GM21619 (cell line): ENCODE data around the gene ANO9.
A peak's percentile ranks its signal among the peaks of the same experiment; 100 is the strongest.
"Not testable (repeated sequence)": the region's sequence is repeated elsewhere in the genome, so short reads cannot be mapped to it uniquely, and the experiment has no call there.

Experiments used
- ATAC-seq: cut with Tn5 transposase; IDR thresholded peaks from one replicate; pipeline ENCODE4 v1.9.1; 2021; ENCODE audit not compliant: unreplicated experiment

The ANO9 gene

DNA sequence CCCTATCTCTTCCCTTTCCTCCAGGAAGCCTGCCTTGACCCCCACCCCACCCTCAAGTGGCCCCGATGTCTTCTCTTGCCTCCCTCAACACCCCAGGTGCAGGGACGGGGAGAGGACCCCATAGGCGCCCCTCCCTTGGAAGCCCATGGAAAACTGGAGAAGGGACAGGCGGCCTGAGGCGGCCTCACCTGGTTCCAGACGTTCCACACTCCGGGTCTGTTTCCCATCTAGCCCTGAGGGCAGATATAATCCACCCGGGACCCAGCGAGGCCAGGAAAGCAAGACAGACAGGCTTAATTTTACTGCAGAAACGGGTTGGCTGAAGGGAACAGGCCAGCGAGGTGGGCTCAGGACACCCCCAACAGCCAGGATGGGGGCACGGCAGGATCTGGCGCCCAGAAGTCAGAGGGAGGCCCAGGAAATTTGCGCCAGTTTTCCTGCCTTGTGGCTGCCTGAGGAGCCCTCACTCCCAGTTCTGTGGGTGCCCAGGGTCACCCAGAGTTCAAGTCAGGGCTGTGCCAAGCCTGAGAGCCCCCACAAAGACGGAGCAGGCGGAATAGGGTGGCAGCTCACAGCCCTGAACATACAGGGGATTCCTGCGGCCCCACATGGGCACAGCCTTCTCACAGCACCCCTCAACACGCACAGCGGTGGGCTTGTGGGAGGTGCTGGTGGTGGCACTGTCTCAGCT is 24.0 kb downstream of the ANO9 start:
- no peak for ATAC-seq

GRCh38 chr11:416757-417621 is 24.8 kb downstream of the ANO9 start:
- ATAC-seq, result no peak

GRCh38 chr11:416051-416756 is 25.6 kb downstream of the ANO9 start:
- no peak for ATAC-seq

DNA sequence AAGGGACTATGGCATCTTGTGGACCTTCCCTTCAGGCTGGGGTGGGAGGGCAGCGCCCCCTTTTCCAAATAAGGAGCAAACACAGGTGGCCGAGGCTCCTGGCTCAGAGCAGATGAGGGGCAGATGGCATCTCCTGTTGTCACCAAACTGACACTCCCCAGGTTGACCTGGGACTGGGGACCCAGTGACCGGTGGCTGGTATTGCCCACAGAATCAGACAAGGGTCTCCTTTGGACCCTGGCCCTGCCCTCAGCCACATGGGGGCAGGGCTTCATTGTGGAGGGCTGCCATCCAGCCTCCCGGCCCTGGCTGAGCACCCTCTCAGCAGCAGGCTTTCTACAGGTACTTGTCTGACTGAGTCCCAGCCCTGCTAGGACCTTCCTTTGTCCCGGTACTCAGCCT is 26.2 kb downstream of the ANO9 start:
- ATAC-seq, result no peak

GRCh38 chr11:414318-414857 is 27.4 kb downstream of the ANO9 start:
- no peak for ATAC-seq

DNA sequence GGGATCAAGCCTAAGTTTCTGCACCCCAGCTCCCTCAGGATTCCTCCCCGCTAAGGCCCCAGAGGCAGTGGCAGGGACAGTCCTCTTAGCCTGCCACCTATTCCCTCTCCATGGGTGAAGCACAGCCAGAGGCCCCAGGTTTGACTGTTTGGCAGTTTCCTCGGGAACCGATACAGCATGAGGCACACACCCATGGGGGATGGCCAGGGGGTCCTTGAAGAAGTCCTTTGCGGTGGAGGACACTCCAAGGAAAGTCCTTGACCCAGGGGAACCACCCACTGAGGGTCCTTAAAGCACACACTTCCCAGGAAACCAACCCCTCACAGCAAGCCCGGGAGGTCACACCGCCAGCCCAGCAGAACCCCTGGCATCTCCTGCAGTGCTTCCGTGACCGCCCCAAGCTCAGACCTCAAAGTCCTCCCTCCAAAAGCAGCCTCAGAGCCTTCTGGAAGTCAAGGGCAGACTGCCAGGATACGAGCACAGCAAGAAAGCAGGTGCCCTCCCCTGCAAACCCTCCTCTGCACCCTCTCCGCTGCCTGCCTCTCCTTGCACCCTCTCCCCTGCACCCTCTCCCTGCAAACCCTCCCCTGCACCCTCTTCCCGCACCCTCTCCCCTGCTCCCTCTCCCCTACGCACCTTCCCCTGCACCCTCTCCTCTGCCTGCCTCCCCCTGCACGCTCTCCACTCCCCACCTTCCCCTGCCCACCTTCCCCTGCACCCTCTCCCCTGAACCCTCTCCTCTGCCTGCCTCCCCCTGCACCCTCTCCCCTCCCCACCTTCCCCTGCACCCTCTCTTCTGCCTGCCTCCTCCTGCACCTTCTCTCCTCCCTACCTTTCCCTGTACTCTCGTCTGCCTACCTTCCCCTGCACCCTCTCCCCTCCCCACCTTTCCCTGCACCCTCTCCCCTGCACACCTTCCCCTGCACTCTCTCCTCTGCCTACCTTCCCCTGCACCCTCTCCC is 28.4 kb downstream of the ANO9 start:
- no peak for ATAC-seq

DNA sequence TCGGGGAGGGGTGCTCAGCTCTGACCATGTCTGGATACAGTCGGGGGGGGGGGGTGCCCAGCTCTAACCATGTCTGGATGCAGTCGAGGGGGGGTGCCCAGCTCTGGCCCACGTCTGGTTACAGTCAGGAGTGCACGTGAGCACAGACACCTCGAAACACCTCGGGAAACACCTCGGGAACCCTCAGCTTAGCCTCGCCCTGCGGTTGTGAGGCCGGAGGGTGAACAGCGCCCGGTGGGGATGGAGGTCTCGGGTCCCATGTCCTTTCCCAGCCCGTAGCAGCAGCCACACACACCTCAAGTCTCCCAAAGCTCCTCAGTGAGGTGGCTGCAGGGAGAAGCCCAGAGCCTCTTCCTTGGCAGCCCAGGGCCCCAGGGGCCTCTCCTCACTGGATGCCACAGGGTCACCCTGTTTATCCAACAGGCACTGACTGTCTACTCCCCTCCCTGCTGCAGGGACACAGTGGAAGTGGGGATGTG is 29.1 kb downstream of the ANO9 start:
- ATAC-seq, result no peak

GRCh38 chr11:411520-411919 is 30.3 kb downstream of the ANO9 start:
- not testable (repeated sequence) for ATAC-seq

DNA sequence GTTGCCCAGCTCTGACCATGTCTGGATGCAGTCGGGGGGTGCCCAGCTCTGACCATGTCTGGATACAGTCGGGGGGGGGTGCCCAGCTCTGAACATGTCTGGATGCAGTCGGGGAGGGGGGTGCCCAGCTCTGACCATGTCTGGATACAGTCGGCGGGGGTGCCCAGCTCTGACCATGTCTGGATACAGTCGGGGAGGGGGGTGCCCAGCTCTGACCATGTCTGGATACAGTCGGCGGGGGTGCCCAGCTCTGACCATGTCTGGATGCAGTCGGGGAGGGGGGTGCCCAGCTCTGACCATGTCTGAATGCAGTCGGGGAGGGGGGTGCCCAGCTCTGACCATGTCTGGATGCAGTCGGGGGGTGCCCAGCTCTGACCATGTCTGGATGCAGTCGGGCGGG is 31.1 kb downstream of the ANO9 start:
- ATAC-seq, result not testable (repeated sequence)

DNA sequence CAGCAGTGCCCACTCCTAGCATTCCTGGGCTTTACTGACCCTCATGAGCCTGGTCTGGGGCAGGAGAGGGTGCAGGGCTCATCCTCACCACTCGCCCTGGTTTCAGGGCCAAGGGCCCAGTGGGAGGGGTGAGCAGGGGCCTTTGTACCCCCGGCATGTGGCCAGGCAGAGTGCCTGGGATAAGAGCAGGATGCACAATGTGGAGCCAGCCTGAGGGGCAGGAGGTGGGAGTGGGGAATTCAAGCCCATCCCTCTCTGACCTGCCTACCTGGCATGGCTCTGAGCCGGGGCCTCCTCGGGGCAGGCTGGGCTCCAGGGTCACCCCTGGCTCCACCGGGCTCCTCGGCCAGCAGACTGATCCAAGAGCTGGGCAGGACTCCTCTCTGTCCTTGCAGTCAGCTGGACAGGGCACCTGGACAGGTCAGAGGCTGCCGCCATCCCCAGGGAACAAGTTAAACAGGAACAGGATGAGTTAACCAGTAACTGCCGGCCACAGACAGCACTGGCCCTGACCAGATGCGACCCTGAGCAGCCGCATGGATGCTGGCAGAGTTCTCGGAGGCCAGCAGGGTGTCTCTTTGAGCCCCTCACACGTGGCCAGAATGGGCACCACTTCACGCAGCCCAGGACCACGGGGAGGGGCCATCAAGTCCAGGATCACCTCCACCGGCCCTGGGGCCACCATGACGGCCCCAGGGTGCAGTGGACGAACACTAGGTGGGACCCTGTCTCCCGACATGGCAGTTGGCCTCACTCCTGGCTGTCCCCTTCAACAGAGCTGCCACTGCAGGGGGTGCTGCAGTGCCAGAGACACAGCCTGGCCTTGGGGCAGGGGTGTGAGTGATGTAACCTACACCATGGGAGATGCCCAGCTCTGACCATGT is 32.0 kb downstream of the ANO9 start:
- ATAC-seq, result no peak

GRCh38 chr11:409008-409599 is 32.7 kb downstream of the ANO9 start:
- no peak for ATAC-seq

DNA sequence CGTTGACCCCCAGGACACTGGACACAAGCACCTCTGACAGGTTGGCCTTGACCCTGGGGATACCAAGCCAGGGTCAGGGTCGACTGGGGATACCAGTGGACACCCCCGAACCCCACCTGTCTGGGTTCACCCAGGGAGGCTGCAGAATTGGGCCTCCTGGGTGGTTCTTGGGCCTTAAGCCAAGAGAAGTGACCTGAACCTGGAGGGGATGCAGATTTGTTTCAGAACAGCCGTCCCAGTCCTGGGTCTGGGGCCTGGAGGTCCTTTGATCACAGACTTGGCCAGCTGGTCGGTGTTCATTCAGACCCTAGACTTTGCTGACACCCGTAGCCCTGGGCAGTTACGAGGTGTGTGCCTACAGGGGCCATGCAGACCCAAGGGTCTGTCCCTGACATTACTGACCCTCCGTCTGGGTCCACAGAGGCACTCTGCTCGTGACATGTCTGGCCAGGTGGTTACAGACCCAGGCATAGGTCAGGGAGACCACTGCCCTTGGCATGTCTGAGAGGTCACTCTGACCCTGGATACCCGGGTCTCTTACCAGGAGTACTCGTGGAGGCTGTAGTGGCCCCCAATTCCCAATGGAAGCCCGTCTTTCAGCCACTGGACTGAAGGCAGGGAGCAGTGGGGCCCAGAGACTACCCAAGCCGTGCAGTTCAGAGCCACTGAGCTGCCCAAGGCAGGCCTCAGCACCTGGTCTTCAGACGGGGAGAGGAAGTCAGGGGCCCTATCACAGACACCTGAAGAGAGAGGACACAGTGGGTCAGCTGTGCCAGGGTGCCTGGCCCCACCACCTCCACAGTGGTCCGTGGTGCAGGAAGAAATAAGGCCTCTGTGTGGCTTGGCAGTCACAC is 33.4 kb downstream of the ANO9 start:
- no peak for ATAC-seq

GRCh38 chr11:407651-408123 is 34.1 kb downstream of the ANO9 start:
- ATAC-seq, result no peak

DNA sequence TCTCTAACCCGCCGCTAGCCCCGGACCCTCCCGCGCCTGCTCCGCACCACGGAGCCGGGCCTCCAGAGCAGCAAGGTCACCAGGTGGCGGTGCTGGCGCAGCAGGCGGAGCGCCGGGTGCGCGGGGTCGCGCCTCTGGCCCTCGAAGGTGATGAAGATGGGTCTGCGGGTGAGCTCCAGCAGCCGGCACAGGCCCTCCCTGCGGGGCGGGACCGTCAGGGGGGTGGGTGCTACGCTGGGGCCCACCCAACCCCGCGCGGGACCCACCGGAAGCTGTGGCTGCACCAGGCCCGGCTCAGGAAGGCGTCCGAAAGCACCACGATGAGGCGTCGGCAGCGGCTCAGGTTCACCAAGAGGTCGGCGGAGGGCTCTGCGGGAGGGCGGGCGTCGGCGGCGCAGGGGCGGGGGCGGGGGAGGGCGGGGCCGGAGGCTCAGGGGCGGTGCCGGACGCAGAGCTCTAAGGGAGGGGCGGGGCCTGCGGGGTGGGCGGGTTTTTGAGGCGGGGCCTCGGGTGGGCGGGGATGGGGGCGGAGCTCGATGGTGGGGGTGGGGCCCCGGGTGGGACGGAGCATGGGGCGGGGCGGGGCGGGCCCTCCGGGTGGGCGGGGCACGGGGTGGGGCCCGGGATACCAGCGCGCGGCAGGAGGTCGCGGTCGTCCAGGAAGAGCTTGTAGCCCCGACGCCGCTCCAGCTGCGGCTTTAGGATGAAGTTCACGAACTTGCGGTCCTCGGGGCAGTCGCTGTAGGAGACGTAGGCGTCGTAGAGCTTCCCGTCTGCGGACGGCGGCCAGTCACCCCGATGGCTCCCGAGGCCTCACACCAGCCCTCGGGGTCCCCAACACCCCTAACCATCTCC is 34.8 kb downstream of the ANO9 start:
- ATAC-seq, result peak; percentile 72

DNA sequence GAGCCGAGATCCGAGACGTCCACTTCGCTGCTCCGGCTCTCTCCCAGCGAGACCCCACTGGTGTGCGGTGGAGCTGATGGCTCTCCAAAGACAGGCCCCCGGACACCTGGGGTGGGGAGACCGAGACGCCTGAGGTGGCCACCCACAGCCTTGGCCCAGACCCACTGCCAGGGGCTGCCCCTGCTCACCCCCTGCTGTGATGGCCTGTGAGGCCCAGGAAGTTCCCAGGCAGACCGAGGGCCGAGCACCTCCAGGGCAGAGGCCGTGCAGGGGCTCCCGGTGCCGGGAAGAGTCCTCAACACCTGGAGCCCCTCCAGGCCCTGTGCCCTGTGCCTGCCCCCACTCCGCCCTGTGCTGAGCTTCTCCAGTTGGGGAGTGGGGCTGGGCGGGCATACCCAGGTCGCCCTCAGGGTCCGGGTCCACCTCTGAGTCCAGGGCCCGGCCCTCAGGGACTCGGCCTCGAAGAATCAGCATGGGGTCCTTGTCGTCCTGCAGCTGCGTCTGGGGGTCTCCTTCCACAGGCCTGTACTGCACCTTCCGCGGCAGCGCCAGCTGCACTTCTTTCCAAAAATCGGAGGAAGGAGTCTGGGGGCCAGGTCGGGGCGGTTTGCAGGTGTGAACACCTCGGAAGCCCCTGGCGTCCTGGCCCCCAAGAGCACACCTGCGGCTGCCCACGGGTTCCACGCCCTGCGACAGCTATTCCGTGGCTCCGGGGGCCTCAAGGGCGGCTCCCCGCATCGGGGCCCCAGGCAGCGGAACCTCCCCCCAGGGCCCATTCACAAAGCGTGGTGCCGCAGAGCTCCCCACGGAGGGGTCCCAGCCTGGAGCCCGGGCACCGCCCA is 35.6 kb downstream of the ANO9 start:
- ATAC-seq, result no peak
